SK-N-SH treated with all-trans-retinoic acid at 6 μM for 48 hours (cell line): ENCODE data around the gene DDA1.

Source experiments
- ATAC-seq: fragments of 200-7000 bp; cut with Tn5 transposase; 3 replicates; pipeline ENCODE4 v1.9.1; 2020; ENCODE audit warnings: mild to moderate bottlenecking, moderate library complexity
- ARNTL ChIP-seq: fragments of 450-650 bp; formaldehyde crosslinking; IDR thresholded peaks from 2 replicates; pipeline ENCODE4 v1.5.0; 2020; ENCODE audit warnings: low read depth, mild to moderate bottlenecking, moderate library complexity, borderline replicate concordance
- BACH2 ChIP-seq: fragments of 250-450 bp; sonication (Bioruptor Pico); IDR thresholded peaks from 2 replicates; pipeline ENCODE4 v1.9.0; 2021; ENCODE audit warnings: mild to moderate bottlenecking, borderline replicate concordance
- CSDC2 ChIP-seq: fragments of 250-450 bp; sonication (Bioruptor Pico); IDR thresholded peaks from 2 replicates; pipeline ENCODE4 v1.5.0; 2020; ENCODE audit warnings: mild to moderate bottlenecking, moderate library complexity
- ISL1 ChIP-seq: fragments of 250-450 bp; sonication (Bioruptor Pico); IDR thresholded peaks from 2 replicates; pipeline ENCODE4 v2.1.2; 2022; ENCODE audit warnings: mild to moderate bottlenecking, moderate library complexity
- OSR1 ChIP-seq: fragments of 250-450 bp; sonication (Bioruptor Pico); IDR thresholded peaks from 2 replicates; pipeline ENCODE4 v1.8.0; 2022; ENCODE audit warnings: moderate library complexity, mild to moderate bottlenecking, inconsistent platforms
- PPARA ChIP-seq: fragments of 250-450 bp; sonication (Bioruptor Pico); IDR thresholded peaks from 2 replicates; pipeline ENCODE4 v1.5.0; 2020; ENCODE audit warnings: mild to moderate bottlenecking, borderline replicate concordance
- RARB ChIP-seq: fragments of 250-450 bp; sonication (Bioruptor Pico); IDR thresholded peaks from 2 replicates; pipeline ENCODE4 v1.8.0; 2021; ENCODE audit warnings: mild to moderate bottlenecking, moderate library complexity
- SNAI2 ChIP-seq: fragments of 250-450 bp; sonication (Bioruptor Pico); IDR thresholded peaks from 2 replicates; pipeline ENCODE4 v1.5.0; 2020; ENCODE audit warnings: mild to moderate bottlenecking, moderate library complexity
- TCF4 ChIP-seq: fragments of 250-450 bp; sonication (Bioruptor Pico); IDR thresholded peaks from 2 replicates; pipeline ENCODE4 v1.8.0; 2021; ENCODE audit warnings: mild to moderate bottlenecking, moderate library complexity, borderline replicate concordance
- TOX ChIP-seq: fragments of 250-450 bp; sonication (Bioruptor Pico); IDR thresholded peaks from 2 replicates; pipeline ENCODE4 v1.8.0; 2021; ENCODE audit warnings: mild to moderate bottlenecking, moderate library complexity, borderline replicate concordance
- ZC3H10 ChIP-seq: fragments of 250-450 bp; sonication (Bioruptor Pico); IDR thresholded peaks from 2 replicates; pipeline ENCODE4 v1.5.1; 2021; ENCODE audit warnings: mild to moderate bottlenecking, moderate library complexity
- ZFP3 ChIP-seq: fragments of 250-450 bp; sonication (Bioruptor Pico); IDR thresholded peaks from 2 replicates; pipeline ENCODE4 v1.5.0; 2020; ENCODE audit warnings: mild to moderate bottlenecking, moderate library complexity
- ZFP30 ChIP-seq: fragments of 450-650 bp; formaldehyde crosslinking; IDR thresholded peaks from 2 replicates; pipeline ENCODE4 v1.5.0; 2022; ENCODE audit warnings: mild to moderate bottlenecking, moderate library complexity
- ZNF565 ChIP-seq: fragments of 450-650 bp; formaldehyde crosslinking; conservative IDR thresholded peaks from 2 replicates; pipeline ENCODE4 v1.5.0; 2020; ENCODE audit warnings: low read depth, mild to moderate bottlenecking, moderate library complexity
- ZNF70 ChIP-seq: fragments of 450-650 bp; formaldehyde crosslinking; IDR thresholded peaks from 2 replicates; pipeline ENCODE4 v1.5.0; 2020; ENCODE audit warnings: mild to moderate bottlenecking, moderate library complexity
- ZNF8 ChIP-seq: fragments of 450-650 bp; formaldehyde crosslinking; IDR thresholded peaks from 2 replicates; pipeline ENCODE4 v1.5.0; 2020; ENCODE audit warnings: mild to moderate bottlenecking, moderate library complexity
- TF ChIP-seq, protein P1 (sequence below): fragments of 250-450 bp; sonication (Bioruptor Pico); IDR thresholded peaks from 2 replicates; pipeline ENCODE4 v1.5.1; 2020; ENCODE audit warnings: low read depth, mild to moderate bottlenecking, moderate library complexity
- TF ChIP-seq, protein P2 (sequence below): fragments of 250-450 bp; sonication (Bioruptor Pico); IDR thresholded peaks from 2 replicates; pipeline ENCODE4 v1.5.1; 2021; ENCODE audit warnings: mild to moderate bottlenecking, moderate library complexity
- TF ChIP-seq, protein P3 (sequence below): fragments of 250-450 bp; sonication (Bioruptor Pico); IDR thresholded peaks from 2 replicates; pipeline ENCODE4 v1.8.0; 2021; ENCODE audit warnings: low read depth, mild to moderate bottlenecking, moderate library complexity, borderline replicate concordance
- TF ChIP-seq, protein P4 (sequence below): fragments of 250-450 bp; sonication (Bioruptor Pico); IDR thresholded peaks from 2 replicates; pipeline ENCODE4 v1.8.0; 2020; ENCODE audit warnings: mild to moderate bottlenecking, moderate library complexity, borderline replicate concordance

DDA1 gene

DNA sequence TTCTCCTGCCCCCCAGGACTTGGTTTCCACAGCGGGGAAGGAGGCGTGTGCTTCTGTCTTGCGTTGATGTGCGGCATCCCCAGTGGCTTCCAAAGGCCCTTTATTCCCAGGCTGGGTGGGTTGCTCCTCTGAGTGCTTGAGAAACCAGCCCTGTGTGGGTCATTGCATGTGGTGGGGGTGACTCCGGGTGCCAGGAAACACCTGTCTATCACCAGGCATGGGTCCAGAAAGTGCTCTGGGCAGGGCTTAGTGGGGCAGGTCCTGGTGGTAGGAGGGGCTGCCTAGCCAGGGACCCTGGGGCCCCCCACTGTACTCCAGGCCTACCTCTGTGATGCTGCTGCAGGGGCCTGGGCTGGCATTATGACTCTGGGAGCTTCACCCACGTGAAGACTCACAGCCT, 9.6 kb downstream of the DDA1 start:
- TF ChIP-seq CSDC2 (CRISPR knock-in tag) (no peak), TOX (CRISPR knock-in tag) (no peak), ARNTL (no peak), OSR1 (CRISPR knock-in tag) (no peak), RARB (CRISPR knock-in tag) (no peak), ISL1 (CRISPR knock-in tag) (no peak), TCF4 (CRISPR knock-in tag) (no peak)
- TF ChIP-seq, protein P1, sequence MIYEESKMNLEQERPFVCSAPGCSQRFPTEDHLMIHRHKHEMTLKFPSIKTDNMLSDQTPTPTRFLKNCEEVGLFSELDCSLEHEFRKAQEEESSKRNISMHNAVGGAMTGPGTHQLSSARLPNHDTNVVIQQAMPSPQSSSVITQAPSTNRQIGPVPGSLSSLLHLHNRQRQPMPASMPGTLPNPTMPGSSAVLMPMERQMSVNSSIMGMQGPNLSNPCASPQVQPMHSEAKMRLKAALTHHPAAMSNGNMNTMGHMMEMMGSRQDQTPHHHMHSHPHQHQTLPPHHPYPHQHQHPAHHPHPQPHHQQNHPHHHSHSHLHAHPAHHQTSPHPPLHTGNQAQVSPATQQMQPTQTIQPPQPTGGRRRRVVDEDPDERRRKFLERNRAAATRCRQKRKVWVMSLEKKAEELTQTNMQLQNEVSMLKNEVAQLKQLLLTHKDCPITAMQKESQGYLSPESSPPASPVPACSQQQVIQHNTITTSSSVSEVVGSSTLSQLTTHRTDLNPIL (CRISPR knock-in tag): no peak
- ATAC-seq: no peak

DNA sequence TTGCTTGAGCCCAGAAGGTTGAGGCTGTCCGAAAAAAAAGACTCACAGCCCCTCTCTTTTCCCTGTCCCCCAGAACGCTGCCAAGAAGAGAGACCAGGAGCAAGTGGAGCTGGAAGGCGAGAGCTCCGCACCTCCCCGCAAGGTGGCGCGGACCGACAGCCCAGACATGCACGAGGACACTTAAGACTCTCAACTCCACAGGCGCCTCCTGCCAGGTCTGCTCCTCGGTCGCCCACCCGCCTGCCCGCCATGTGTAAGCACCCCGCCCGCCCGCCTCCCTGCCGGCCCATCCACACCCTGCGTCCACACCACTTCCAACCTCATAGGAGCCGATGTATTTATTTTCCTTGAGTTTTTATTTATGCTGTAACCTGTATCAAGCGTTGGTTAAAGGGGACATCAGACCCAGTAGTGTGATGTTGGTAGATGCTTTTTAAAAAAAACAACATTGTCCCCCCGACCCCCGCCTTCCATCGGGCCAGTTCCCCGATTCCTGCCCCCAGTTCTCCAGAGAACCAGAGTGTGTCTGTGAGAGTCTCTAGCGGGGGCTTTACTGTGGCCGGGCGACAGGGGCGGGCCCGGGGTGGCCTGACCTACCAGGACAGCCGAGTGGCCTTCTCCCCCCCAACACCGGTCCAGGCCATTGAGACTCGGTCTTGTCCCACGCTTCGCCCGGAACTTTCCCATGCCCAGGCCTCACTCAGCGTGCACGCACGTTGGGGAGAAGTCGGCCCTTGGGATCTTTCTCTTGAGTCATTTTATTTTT, 10.3 kb downstream of the DDA1 start:
- ATAC-seq: no peak
- no peak for TF ChIP-seq PPARA (CRISPR knock-in tag)

DNA sequence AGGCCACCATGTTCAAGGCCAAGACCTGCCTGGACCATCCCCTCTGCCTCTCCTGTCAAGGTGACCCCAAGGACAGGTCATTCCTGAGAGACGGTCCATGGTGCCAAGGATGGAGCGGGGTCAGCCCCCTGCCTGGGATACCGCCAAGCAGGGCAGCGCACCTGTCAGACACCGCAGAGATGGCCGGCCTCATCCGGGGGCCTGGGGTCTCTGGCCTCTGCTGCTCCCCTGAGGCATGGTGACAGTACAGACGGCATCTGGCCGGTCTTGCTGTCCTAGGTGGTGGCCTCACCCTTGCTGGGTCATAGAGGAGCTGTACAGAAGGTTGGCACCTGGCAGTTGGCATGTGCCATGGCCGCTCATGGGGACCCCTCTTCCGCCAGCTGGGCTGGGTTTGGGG, 11.1 kb downstream of the DDA1 start:
- no peak for ATAC-seq
- no peak for TF ChIP-seq ISL1 (CRISPR knock-in tag)
- TF ChIP-seq TOX (CRISPR knock-in tag): no peak
- no peak for TF ChIP-seq ZNF8
- TF ChIP-seq CSDC2 (CRISPR knock-in tag): no peak
- TF ChIP-seq PPARA (CRISPR knock-in tag): no peak
- no peak for TF ChIP-seq ZFP30
- TF ChIP-seq TCF4 (CRISPR knock-in tag): no peak
- no peak for TF ChIP-seq ZNF565 (CRISPR knock-in tag)
- no peak for TF ChIP-seq ARNTL
- TF ChIP-seq OSR1 (CRISPR knock-in tag): no peak
- TF ChIP-seq, protein P1 (CRISPR knock-in tag): no peak
- no peak for TF ChIP-seq SNAI2 (CRISPR knock-in tag)
- TF ChIP-seq ZFP3: no peak
- TF ChIP-seq, protein P2, sequence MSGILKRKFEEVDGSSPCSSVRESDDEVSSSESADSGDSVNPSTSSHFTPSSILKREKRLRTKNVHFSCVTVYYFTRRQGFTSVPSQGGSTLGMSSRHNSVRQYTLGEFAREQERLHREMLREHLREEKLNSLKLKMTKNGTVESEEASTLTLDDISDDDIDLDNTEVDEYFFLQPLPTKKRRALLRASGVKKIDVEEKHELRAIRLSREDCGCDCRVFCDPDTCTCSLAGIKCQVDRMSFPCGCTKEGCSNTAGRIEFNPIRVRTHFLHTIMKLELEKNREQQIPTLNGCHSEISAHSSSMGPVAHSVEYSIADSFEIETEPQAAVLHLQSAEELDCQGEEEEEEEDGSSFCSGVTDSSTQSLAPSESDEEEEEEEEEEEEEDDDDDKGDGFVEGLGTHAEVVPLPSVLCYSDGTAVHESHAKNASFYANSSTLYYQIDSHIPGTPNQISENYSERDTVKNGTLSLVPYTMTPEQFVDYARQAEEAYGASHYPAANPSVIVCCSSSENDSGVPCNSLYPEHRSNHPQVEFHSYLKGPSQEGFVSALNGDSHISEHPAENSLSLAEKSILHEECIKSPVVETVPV (CRISPR knock-in tag): no peak
- no peak for TF ChIP-seq BACH2 (CRISPR knock-in tag)
- TF ChIP-seq RARB (CRISPR knock-in tag): no peak

DNA sequence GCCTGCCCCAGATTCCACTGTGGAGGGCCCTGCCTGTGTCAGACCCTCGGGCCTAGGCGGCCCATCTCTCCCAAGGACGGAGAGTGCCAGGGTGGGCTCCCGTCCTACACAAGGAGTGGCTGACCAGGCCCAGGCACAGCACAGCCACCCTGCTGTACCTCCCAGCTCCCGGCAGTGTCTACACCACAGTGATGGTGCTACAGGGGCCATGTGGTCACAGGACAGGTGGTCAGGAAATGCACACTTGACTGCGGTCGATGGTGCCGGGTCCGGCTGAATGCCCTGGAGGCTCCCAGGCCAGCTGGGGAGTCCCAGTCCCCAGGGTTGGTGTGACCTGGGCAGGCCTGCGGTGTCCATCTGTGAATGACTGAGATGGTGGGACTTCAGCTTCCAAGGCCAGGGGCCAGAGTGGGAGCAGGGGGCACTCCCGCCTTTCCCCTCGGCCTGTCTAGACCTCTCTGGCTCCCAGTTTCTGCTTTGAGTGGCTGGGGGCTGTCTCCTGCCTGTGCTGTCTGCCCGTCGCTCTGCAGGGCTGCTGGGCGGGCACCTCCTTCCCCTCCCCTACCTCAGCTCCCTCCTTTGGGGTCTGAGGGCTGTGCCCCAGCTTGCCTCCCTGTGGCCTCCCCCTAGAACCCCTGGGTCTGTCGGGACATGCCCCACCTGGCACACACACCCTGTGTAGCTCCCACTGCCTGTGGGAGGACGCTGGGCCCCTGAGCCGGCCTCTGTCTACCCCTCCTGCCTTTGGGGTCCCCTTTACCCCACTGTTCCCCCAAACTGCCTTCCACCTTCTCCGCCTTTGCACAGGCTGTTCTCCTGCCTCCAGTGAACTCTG, 12.5 kb downstream of the DDA1 start:
- ATAC-seq: peak; percentile 11
- no peak for TF ChIP-seq BACH2 (CRISPR knock-in tag)
- no peak for TF ChIP-seq ZC3H10 (CRISPR knock-in tag)
- TF ChIP-seq ZNF70 (CRISPR knock-in tag): no peak
- TF ChIP-seq ISL1 (CRISPR knock-in tag): no peak
- no peak for TF ChIP-seq RARB (CRISPR knock-in tag)
- no peak for TF ChIP-seq ZNF565 (CRISPR knock-in tag)
- TF ChIP-seq ZFP3: no peak

DNA sequence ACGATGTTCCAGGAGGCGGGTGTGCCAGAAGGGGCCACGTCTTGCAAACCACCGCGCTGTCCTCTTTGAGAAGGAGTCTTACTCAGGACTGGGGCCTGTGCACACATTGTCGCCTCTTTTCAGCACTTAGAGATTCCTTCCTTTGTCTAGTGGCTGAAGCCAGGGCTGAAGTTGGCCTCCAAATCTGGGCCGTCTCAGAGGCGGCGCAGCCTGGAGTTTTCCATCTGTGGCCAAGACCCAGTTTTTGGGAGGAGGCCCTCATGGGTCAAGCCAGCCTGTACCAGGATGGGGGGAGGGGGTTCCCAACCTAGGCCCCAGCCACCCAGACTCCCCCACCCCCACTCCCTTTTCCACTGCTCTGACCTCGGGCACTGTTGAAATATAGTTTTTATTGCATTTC, 13.5 kb downstream of the DDA1 start:
- ATAC-seq: no peak; the same call in 2 of the 3 replicates

More for the DNA sequence above, 13.5 kb downstream of the DDA1 start:
- TF ChIP-seq ZNF70 (CRISPR knock-in tag): no peak
- TF ChIP-seq ARNTL: no peak
- TF ChIP-seq ZFP30: no peak
- no peak for TF ChIP-seq OSR1 (CRISPR knock-in tag)
- no peak for TF ChIP-seq ISL1 (CRISPR knock-in tag)
- TF ChIP-seq, protein P3, sequence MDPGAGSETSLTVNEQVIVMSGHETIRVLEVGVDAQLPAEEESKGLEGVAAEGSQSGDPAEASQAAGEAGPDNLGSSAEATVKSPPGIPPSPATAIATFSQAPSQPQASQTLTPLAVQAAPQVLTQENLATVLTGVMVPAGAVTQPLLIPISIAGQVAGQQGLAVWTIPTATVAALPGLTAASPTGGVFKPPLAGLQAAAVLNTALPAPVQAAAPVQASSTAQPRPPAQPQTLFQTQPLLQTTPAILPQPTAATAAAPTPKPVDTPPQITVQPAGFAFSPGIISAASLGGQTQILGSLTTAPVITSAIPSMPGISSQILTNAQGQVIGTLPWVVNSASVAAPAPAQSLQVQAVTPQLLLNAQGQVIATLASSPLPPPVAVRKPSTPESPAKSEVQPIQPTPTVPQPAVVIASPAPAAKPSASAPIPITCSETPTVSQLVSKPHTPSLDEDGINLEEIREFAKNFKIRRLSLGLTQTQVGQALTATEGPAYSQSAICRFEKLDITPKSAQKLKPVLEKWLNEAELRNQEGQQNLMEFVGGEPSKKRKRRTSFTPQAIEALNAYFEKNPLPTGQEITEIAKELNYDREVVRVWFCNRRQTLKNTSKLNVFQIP (CRISPR knock-in tag): no peak
- TF ChIP-seq, protein P2 (CRISPR knock-in tag): no peak
- TF ChIP-seq, protein P1 (CRISPR knock-in tag): no peak
- TF ChIP-seq, protein P4, sequence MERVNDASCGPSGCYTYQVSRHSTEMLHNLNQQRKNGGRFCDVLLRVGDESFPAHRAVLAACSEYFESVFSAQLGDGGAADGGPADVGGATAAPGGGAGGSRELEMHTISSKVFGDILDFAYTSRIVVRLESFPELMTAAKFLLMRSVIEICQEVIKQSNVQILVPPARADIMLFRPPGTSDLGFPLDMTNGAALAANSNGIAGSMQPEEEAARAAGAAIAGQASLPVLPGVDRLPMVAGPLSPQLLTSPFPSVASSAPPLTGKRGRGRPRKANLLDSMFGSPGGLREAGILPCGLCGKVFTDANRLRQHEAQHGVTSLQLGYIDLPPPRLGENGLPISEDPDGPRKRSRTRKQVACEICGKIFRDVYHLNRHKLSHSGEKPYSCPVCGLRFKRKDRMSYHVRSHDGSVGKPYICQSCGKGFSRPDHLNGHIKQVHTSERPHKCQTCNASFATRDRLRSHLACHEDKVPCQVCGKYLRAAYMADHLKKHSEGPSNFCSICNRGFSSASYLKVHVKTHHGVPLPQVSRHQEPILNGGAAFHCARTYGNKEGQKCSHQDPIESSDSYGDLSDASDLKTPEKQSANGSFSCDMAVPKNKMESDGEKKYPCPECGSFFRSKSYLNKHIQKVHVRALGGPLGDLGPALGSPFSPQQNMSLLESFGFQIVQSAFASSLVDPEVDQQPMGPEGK (CRISPR knock-in tag): no peak
- TF ChIP-seq TCF4 (CRISPR knock-in tag): no peak
- no peak for TF ChIP-seq ZC3H10 (CRISPR knock-in tag)
